HEK293T (cell line): ENCODE measurements around the gene ADK.

Experiments
- BHLHE40 ChIP-seq: fragments of 450-650 bp; IDR thresholded peaks from 2 replicates; pipeline ENCODE4 v1.6.1; 2016; ENCODE audit warnings: mild to moderate bottlenecking, moderate library complexity, borderline replicate concordance
- ELF4 ChIP-seq: fragments of 450-650 bp; IDR thresholded peaks from 2 replicates; pipeline ENCODE4 v1.6.1; 2017; ENCODE audit warnings: antibody characterized with exemption
- FOXM1 ChIP-seq: fragments of 450-650 bp; IDR thresholded peaks from 2 replicates; pipeline ENCODE4 v1.6.1; 2017; ENCODE audit warnings: mild to moderate bottlenecking, borderline replicate concordance
- HDGF ChIP-seq: fragments of 450-650 bp; IDR thresholded peaks from 2 replicates; pipeline ENCODE4 v1.6.1; 2017; ENCODE audit warnings: antibody characterized with exemption, borderline replicate concordance
- L3MBTL2 ChIP-seq: fragments of 450-650 bp; conservative IDR thresholded peaks from 2 replicates; pipeline ENCODE4 v1.6.1; 2016; ENCODE audit warnings: mild to moderate bottlenecking
- NFRKB ChIP-seq: fragments of 450-650 bp; IDR thresholded peaks from 2 replicates; pipeline ENCODE4 v1.6.1; 2016; ENCODE audit warnings: mild to moderate bottlenecking, moderate library complexity
- SP1 ChIP-seq: fragments of 450-650 bp; IDR thresholded peaks from 2 replicates; pipeline ENCODE4 v1.6.1; 2017
- SUZ12 ChIP-seq: fragments of 450-650 bp; IDR thresholded peaks from 2 replicates; pipeline ENCODE4 v1.6.1; 2016; ENCODE audit warnings: mild to moderate bottlenecking
- TARDBP ChIP-seq: fragments of 450-650 bp; IDR thresholded peaks from 2 replicates; pipeline ENCODE4 v1.6.1; 2016
- ZNF384 ChIP-seq: fragments of 450-650 bp; IDR thresholded peaks from 2 replicates; pipeline ENCODE4 v1.6.1; 2016
- TF ChIP-seq, protein P1 (sequence below): fragments of 450-650 bp; IDR thresholded peaks from 2 replicates; pipeline ENCODE4 v1.6.1; 2016

- TF ChIP-seq SP1 (no peak), NFRKB (no peak), SUZ12 (no peak), ELF4 (no peak), BHLHE40 (no peak), FOXM1 (no peak), L3MBTL2 (no peak), TARDBP (no peak), HDGF (no peak), ZNF384 (no peak)
- TF ChIP-seq, protein P1, sequence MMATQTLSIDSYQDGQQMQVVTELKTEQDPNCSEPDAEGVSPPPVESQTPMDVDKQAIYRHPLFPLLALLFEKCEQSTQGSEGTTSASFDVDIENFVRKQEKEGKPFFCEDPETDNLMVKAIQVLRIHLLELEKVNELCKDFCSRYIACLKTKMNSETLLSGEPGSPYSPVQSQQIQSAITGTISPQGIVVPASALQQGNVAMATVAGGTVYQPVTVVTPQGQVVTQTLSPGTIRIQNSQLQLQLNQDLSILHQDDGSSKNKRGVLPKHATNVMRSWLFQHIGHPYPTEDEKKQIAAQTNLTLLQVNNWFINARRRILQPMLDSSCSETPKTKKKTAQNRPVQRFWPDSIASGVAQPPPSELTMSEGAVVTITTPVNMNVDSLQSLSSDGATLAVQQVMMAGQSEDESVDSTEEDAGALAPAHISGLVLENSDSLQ: no peak
Measured at GRCh38 chr10:74643596-74643975, 492.6 kb downstream of the ADK start.
